Liver (tissue), 9 donors: ENCODE measurements around the gene MAPKAPK2. TPM values are rescaled to one million over a fixed set of nuclear protein-coding genes. Genes with fewer than 3 reads are reported as not detected.

Experiments used
- DNase-seq: peaks from one replicate; pipeline ENCODE4 v3.0.0-alpha.2; 2017; ENCODE audit warnings: low spot score
- H3K27ac ChIP-seq, 2 donors: one replicate each; pipeline ENCODE4 v1.7.0; 2013; ENCODE audit warnings: inconsistent platforms in 2 of 2, low read length in 2 of 2, control low read depth in 1 of 2, low read depth in 1 of 2, mild to moderate bottlenecking in 1 of 2
- H3K27me3 ChIP-seq, 4 donors: one replicate each; pipeline versions ENCODE4 v1.6.1 to v1.7.0; 2013; ENCODE audit warnings: low read length in 3 of 4, inconsistent platforms in 1 of 4, mild to moderate bottlenecking in 1 of 4, moderate library complexity in 1 of 4; ENCODE audit not compliant: control insufficient read depth in 4 of 4, insufficient read depth in 4 of 4
- H3K36me3 ChIP-seq, 4 donors: one replicate each; pipeline versions ENCODE4 v1.6.1 to v1.7.0; 2013; ENCODE audit warnings: low read length in 3 of 4, mild to moderate bottlenecking in 3 of 4, low read depth in 1 of 4, moderate library complexity in 1 of 4; ENCODE audit not compliant: control insufficient read depth in 4 of 4, insufficient read depth in 3 of 4
- H3K4me1 ChIP-seq, 4 donors: one replicate each; pipeline versions ENCODE4 v1.6.1 to v1.7.0; 2013; ENCODE audit warnings: low read length in 3 of 4, mild to moderate bottlenecking in 3 of 4, moderate library complexity in 1 of 4; ENCODE audit not compliant: control insufficient read depth in 4 of 4, insufficient read depth in 4 of 4
- H3K4me3 ChIP-seq, 3 donors: one replicate each; pipeline versions ENCODE4 v1.6.1 to v1.7.0; 2013; ENCODE audit warnings: low read length in 3 of 3, control low read depth in 1 of 3, low read depth in 1 of 3, mild to moderate bottlenecking in 1 of 3
- H3K9ac ChIP-seq, 2 donors: one replicate each; pipeline ENCODE4 v1.7.0; 2013; ENCODE audit warnings: low read length in 2 of 2, mild to moderate bottlenecking in 2 of 2, moderate library complexity in 2 of 2, control low read depth in 1 of 2, low read depth in 1 of 2
- H3K9me3 ChIP-seq, 4 donors: one replicate each; pipeline versions ENCODE4 v1.6.1 to v1.7.0; 2013; ENCODE audit warnings: low read length in 3 of 4; ENCODE audit not compliant: control insufficient read depth in 4 of 4
- ATF3 ChIP-seq: IDR thresholded peaks from 2 replicates; pipeline ENCODE4 v1.6.1; 2016; ENCODE audit warnings: antibody characterized with exemption
- CTCF ChIP-seq: fragments of 150-350 bp; IDR thresholded peaks from 2 replicates; pipeline ENCODE4 v1.5.1; 2017; ENCODE audit warnings: improper control_type of control experiment, low read depth, low read length; ENCODE audit not compliant: missing input control
- EGR1 ChIP-seq, 2 donors: IDR thresholded peaks; 2 replicates each; pipeline ENCODE4 v1.6.1; 2016 to 2018; ENCODE audit warnings: antibody characterized with exemption in 2 of 2, low read depth in 2 of 2
- FOXA1 ChIP-seq: IDR thresholded peaks from 2 replicates; pipeline ENCODE4 v1.6.1; 2016; ENCODE audit warnings: antibody characterized with exemption
- FOXA2 ChIP-seq: IDR thresholded peaks from 2 replicates; pipeline ENCODE4 v1.6.1; 2016; ENCODE audit warnings: antibody characterized with exemption
- GABPA ChIP-seq, 2 donors: IDR thresholded peaks in 1 of 2; conservative IDR thresholded peaks in 1 of 2; 2 replicates each; pipeline ENCODE4 v1.6.1; 2016; ENCODE audit warnings: antibody characterized with exemption in 2 of 2, mild to moderate bottlenecking in 1 of 2, moderate library complexity in 1 of 2
- HNF4A ChIP-seq, 2 donors: conservative IDR thresholded peaks; 2 replicates each; pipeline ENCODE4 v1.6.1; 2016; ENCODE audit warnings: antibody characterized with exemption in 2 of 2, mild to moderate bottlenecking in 2 of 2
- HNF4G ChIP-seq: IDR thresholded peaks from 2 replicates; pipeline ENCODE4 v1.6.1; 2016; ENCODE audit warnings: antibody characterized with exemption
- JUND ChIP-seq, 2 donors: IDR thresholded peaks; 2 replicates each; pipeline ENCODE4 v1.6.1; 2016; ENCODE audit warnings: antibody characterized with exemption in 2 of 2
- MAX ChIP-seq: IDR thresholded peaks from 2 replicates; pipeline ENCODE4 v1.6.1; 2016; ENCODE audit warnings: antibody characterized with exemption
- NR2F2 ChIP-seq: IDR thresholded peaks from 2 replicates; pipeline ENCODE4 v1.6.1; 2016; ENCODE audit warnings: antibody characterized with exemption
- RAD21 ChIP-seq, 2 donors: IDR thresholded peaks; 2 replicates each; pipeline ENCODE4 v1.6.1; 2016; ENCODE audit warnings: antibody characterized with exemption in 2 of 2, mild to moderate bottlenecking in 2 of 2
- REST ChIP-seq: IDR thresholded peaks from 2 replicates; pipeline ENCODE4 v1.6.1; 2016; ENCODE audit warnings: antibody characterized with exemption, mild to moderate bottlenecking
- RXRA ChIP-seq, 2 donors: IDR thresholded peaks; 2 replicates each; pipeline ENCODE4 v1.6.1; 2017 to 2018; ENCODE audit warnings: antibody characterized with exemption in 2 of 2, mild to moderate bottlenecking in 1 of 2
- SP1 ChIP-seq: IDR thresholded peaks from 2 replicates; pipeline ENCODE4 v1.6.1; 2018; ENCODE audit warnings: antibody characterized with exemption, mild to moderate bottlenecking
- TAF1 ChIP-seq: conservative IDR thresholded peaks from 2 replicates; pipeline ENCODE4 v1.6.1; 2016; ENCODE audit warnings: antibody characterized with exemption, mild to moderate bottlenecking
- YY1 ChIP-seq: IDR thresholded peaks from 2 replicates; pipeline ENCODE4 v1.6.1; 2016; ENCODE audit warnings: antibody characterized with exemption, mild to moderate bottlenecking
- ZBTB33 ChIP-seq: IDR thresholded peaks from 2 replicates; pipeline ENCODE4 v1.6.1; 2016; ENCODE audit warnings: antibody characterized with exemption
- polyA plus RNA-seq, 2 donors: library from polyadenylated mRNA; stranded (reverse) in 1 of 2; unstranded in 1 of 2; fragments of 200-250 nt in 1 of 2; fragments of >200 nt in 1 of 2; fragmentation: Nextera tagmentation in 1 of 2; extraction: Ambion mirVana in 1 of 2; gene quantifications; one replicate each; pipeline versions ENCODE4 v1.2.1 to v1.2.3, GENCODE V29; 2013 to 2015
- total RNA-seq, 2 donors: library from RNA; depleted of rRNA; stranded (reverse); fragments of >200 nt; gene quantifications; one replicate each; pipeline ENCODE4 v1.2.3, GENCODE V29; 2014
- donor health status: healthy.
- donor health status: healthy.
- donor health status: healthy.
- donor health status: healthy.
- donor health status: healthy.

The MAPKAPK2 gene
- total and polyA plus RNA-seq, 4 donors, result 7.5 to 24.5 (median 14.7) TPM

GRCh38 chr1:206647224-206647623, 37.5 kb upstream of the MAPKAPK2 start:
- H3K9me3 ChIP-seq, result no peaks in the 10 kb centered on the region
- H3K4me1 ChIP-seq, result peaks cover 0 to 2% (median 0%) of the 10 kb centered on the region in 4 donors
- H3K9ac ChIP-seq, result no peak overlapping the region
- peaks cover 3 to 7% (median 5%) of the 10 kb centered on the region in 4 donors for H3K36me3 ChIP-seq
- H3K27me3 ChIP-seq, result no peaks in the 10 kb centered on the region
- TF ChIP-seq HNF4A (conservative IDR thresholded peaks at IDR 0.05) (no peak), NR2F2 (no peak), ATF3 (no peak), JUND (IDR thresholded peaks at IDR 0.05) (no peak), CTCF (no peak), EGR1 (IDR thresholded peaks at IDR 0.05; ENCODE audit: low read depth in 2 of 2) (no peak), FOXA2 (no peak), RAD21 (IDR thresholded peaks at IDR 0.05) (no peak), REST (no peak), FOXA1 (no peak), ZBTB33 (no peak), TAF1 (no peak), HNF4G (no peak), MAX (no peak), SP1 (no peak), RXRA (IDR thresholded peaks at IDR 0.05) (no peak), GABPA (IDR thresholded peaks at IDR 0.05 in 1 of 2, conservative IDR thresholded peaks at IDR 0.05 in 1 of 2) (no peak), YY1 (no peak)
- no peak overlapping the region for H3K4me3 ChIP-seq
- no peak for DNase-seq
- H3K27ac ChIP-seq, result no peak overlapping the region
